HEK293T (cell line): Measurements from ENCODE around the gene PLGLB2.
"Not testable (repeated sequence)": the region's sequence is repeated elsewhere in the genome, so short reads cannot be mapped to it uniquely, and the experiment has no call there.

ENCODE experiments used
- ARNT ChIP-seq: fragments of 450-650 bp; IDR thresholded peaks from 2 replicates; pipeline ENCODE4 v1.6.1; 2017; ENCODE audit warnings: mild to moderate bottlenecking
- BHLHE40 ChIP-seq: fragments of 450-650 bp; IDR thresholded peaks from 2 replicates; pipeline ENCODE4 v1.6.1; 2016; ENCODE audit warnings: mild to moderate bottlenecking, moderate library complexity, borderline replicate concordance
- ELF4 ChIP-seq: fragments of 450-650 bp; IDR thresholded peaks from 2 replicates; pipeline ENCODE4 v1.6.1; 2017; ENCODE audit warnings: antibody characterized with exemption
- FOXA1 ChIP-seq: fragments of 450-650 bp; IDR thresholded peaks from 2 replicates; pipeline ENCODE4 v1.6.1; 2016; ENCODE audit warnings: mild to moderate bottlenecking
- FOXM1 ChIP-seq: fragments of 450-650 bp; IDR thresholded peaks from 2 replicates; pipeline ENCODE4 v1.6.1; 2017; ENCODE audit warnings: mild to moderate bottlenecking, borderline replicate concordance
- HDGF ChIP-seq: fragments of 450-650 bp; IDR thresholded peaks from 2 replicates; pipeline ENCODE4 v1.6.1; 2017; ENCODE audit warnings: antibody characterized with exemption, borderline replicate concordance
- NFRKB ChIP-seq: fragments of 450-650 bp; IDR thresholded peaks from 2 replicates; pipeline ENCODE4 v1.6.1; 2016; ENCODE audit warnings: mild to moderate bottlenecking, moderate library complexity
- PKNOX1 ChIP-seq: fragments of 450-650 bp; IDR thresholded peaks from 2 replicates; pipeline ENCODE4 v1.6.1; 2016
- SP1 ChIP-seq: fragments of 450-650 bp; IDR thresholded peaks from 2 replicates; pipeline ENCODE4 v1.6.1; 2017
- SUZ12 ChIP-seq: fragments of 450-650 bp; IDR thresholded peaks from 2 replicates; pipeline ENCODE4 v1.6.1; 2016; ENCODE audit warnings: mild to moderate bottlenecking
- TARDBP ChIP-seq: fragments of 450-650 bp; IDR thresholded peaks from 2 replicates; pipeline ENCODE4 v1.6.1; 2016
- ZNF384 ChIP-seq: fragments of 450-650 bp; IDR thresholded peaks from 2 replicates; pipeline ENCODE4 v1.6.1; 2016

GRCh38 chr2:87704572-87705323, 43.1 kb upstream of the PLGLB2 start:
- not testable (repeated sequence) for TF ChIP-seq ARNT, PKNOX1, SUZ12, ELF4, NFRKB, FOXA1, SP1, FOXM1, BHLHE40, HDGF, ZNF384, TARDBP
